Subcutaneous abdominal adipose tissue (tissue), 5 donors: ENCODE measurements around the gene TMEM218.

Source experiments
- H3K27ac ChIP-seq: one replicate; pipeline ENCODE4 v1.7.0; 2013; ENCODE audit warnings: low read depth, mild to moderate bottlenecking, inconsistent platforms, low read length, moderate library complexity
- H3K27me3 ChIP-seq, 5 donors: one replicate each; pipeline ENCODE4 v1.7.0; 2013; ENCODE audit warnings: low read length in 5 of 5, inconsistent platforms in 1 of 5; ENCODE audit not compliant: control insufficient read depth in 5 of 5, insufficient read depth in 4 of 5
- H3K36me3 ChIP-seq, 5 donors: one replicate each; pipeline ENCODE4 v1.7.0; 2013; ENCODE audit warnings: low read length in 5 of 5; ENCODE audit not compliant: control insufficient read depth in 5 of 5, insufficient read depth in 5 of 5
- H3K4me1 ChIP-seq, 5 donors: one replicate each; pipeline ENCODE4 v1.7.0; 2013; ENCODE audit warnings: low read length in 5 of 5, mild to moderate bottlenecking in 3 of 5, moderate library complexity in 1 of 5; ENCODE audit not compliant: control insufficient read depth in 5 of 5, insufficient read depth in 5 of 5
- H3K4me3 ChIP-seq, 5 donors: one replicate each; pipeline ENCODE4 v1.7.0; 2013; ENCODE audit warnings: low read length in 5 of 5, low read depth in 1 of 5
- H3K9ac ChIP-seq, 5 donors: one replicate each; pipeline ENCODE4 v1.7.0; 2013; ENCODE audit warnings: low read length in 5 of 5, mild to moderate bottlenecking in 4 of 5, moderate library complexity in 3 of 5
- H3K9me3 ChIP-seq, 5 donors: one replicate each; pipeline ENCODE4 v1.7.0; 2013; ENCODE audit warnings: low read length in 5 of 5; ENCODE audit not compliant: control insufficient read depth in 5 of 5
- donor health status: healthy.
- donor health status: healthy.
- donor health status: healthy.
- donor health status: healthy.
- donor health status: healthy.

Gene TMEM218

DNA sequence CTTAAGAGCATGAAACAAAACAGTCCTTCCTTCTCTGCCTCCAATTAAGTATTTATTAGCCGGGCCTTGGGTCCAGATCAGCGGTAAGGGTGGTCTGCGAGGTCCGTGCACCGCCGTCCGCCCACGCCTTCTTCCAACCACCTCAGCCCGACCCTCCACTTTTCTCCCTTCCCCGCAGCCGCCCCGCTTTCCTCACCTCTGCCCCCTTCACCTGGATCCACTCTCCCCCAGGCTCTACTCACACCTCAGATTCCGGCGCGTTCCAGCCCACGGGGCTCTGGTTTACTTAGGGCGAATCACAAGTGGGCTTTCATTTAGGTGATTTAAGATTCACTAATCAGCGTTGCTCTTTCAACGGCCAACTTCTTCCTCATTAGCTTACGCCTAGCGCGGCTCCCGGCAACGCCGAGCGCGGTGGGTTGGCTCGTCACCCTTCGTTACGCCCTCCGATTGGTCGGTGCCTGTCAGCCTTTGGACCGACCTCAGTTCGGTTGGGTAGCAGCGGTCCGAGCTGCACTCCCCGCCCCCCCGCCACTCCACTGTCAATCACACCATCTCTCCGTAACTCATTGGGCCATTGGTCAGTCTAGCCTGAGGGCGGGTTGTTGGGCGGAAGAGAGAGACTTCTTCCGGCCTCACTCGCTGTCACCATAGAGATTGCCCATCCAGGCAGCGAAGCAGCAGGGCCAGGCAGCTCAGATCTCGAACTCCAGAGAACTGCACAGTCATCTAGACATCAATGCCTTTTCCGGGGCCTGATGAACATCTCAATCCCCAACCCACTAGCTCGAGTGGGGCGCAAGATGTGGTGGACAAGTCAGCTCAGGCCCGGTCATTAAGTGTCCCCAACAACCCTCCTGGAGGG lies at the start of gene TMEM218:
Gene TMEM218 (minus strand): TSS at position 284 of the 865 bp plus-strand sequence. CDS start 9,385 bp downstream, outside the sequence.
- H3K9me3 ChIP-seq, result no peaks in the 10 kb centered on the region
- H3K4me1 ChIP-seq, result peaks cover 0 to 19% (median 14%) of the 10 kb centered on the region in 5 donors
- no peaks in the 10 kb centered on the region for H3K27me3 ChIP-seq
- peak within 1 kb of the TSS; percentile 90 for H3K27ac ChIP-seq
- H3K36me3 ChIP-seq, result no peaks in the 10 kb centered on the region
- peak within 1 kb of the TSS; percentile 79 to 97 (median 95) for H3K4me3 ChIP-seq
- peak within 1 kb of the TSS; percentile 78 to 97 (median 92) for H3K9ac ChIP-seq

- H3K27me3 ChIP-seq, result peaks cover 0 to 12% (median 4%) of the 10 kb centered on the region in 5 donors
- no peak overlapping the region for H3K9ac ChIP-seq
- H3K36me3 ChIP-seq, result no peaks in the 10 kb centered on the region
- H3K4me1 ChIP-seq, result no peaks in the 10 kb centered on the region
- no peak overlapping the region for H3K27ac ChIP-seq
- H3K9me3 ChIP-seq, result no peaks in the 10 kb centered on the region
- H3K4me3 ChIP-seq, result no peak overlapping the region
Measured at GRCh38 chr11:125157953-125158680, 46.7 kb upstream of the TMEM218 start.

- Histone ChIP-seq H3K4me3 (no peak overlapping the region), H3K9me3 (no peaks in the 10 kb centered on the region), H3K27ac (no peak overlapping the region), H3K27me3 (peaks cover 0 to 12% (median 3%) of the 10 kb centered on the region in 5 donors), H3K9ac (no peak overlapping the region), H3K36me3 (no peaks in the 10 kb centered on the region), H3K4me1 (no peaks in the 10 kb centered on the region)
Measured at GRCh38 chr11:125157118-125157733, 45.8 kb upstream of the TMEM218 start.

DNA sequence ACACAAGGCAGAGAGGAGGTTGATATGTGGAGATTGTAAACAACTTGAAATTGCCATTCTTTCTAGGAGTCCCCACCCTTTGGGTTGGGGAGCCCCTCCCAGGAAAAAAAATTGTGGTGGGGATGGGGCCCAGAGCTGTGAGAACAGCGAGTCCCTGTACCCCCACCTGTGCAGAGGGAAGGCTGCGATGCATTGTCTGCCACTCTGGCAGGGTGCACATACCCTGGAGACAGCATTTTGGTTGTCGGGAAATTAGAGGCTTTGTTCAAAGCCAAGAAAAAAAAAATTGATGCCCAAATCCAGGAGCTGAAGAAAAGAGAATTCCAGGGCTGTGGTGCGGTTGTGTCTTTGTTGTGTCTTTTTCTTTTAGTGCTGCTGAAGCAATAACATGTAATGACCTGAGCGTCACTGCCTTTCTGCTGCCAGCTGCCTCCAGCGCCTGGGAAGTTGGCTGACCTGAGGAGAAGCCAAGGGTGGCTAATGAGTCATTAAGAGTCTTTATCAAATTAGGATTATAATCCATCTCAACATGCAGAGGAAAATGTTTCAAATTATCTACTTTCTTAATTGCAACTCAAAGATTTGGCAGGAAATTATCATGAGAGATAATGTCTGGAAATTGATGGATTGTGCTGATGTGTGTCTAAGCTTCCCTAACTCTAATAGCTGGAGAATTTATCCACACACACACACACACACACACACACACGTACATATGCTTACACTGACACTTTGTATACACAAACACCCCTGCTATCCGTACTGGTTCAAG lies 45.1 kb upstream of the TMEM218 start:
- H3K27me3 ChIP-seq, result peaks cover 0 to 12% (median 3%) of the 10 kb centered on the region in 5 donors
- H3K36me3 ChIP-seq, result no peaks in the 10 kb centered on the region
- no peak overlapping the region for H3K9ac ChIP-seq
- H3K9me3 ChIP-seq, result no peaks in the 10 kb centered on the region
- no peaks in the 10 kb centered on the region for H3K4me1 ChIP-seq
- H3K27ac ChIP-seq, result no peak overlapping the region
- no peak overlapping the region for H3K4me3 ChIP-seq

- Histone ChIP-seq H3K36me3 (no peaks in the 10 kb centered on the region), H3K9me3 (no peaks in the 10 kb centered on the region), H3K4me1 (no peaks in the 10 kb centered on the region), H3K4me3 (no peak overlapping the region), H3K9ac (no peak overlapping the region), H3K27me3 (peaks cover 0 to 12% (median 3%) of the 10 kb centered on the region in 5 donors), H3K27ac (no peak overlapping the region)
Measured at GRCh38 chr11:125155767-125156166, 44.3 kb upstream of the TMEM218 start.

GRCh38 chr11:125155100-125155444 lies 43.6 kb upstream of the TMEM218 start:
- Histone ChIP-seq H3K4me1 (no peaks in the 10 kb centered on the region), H3K4me3 (no peak overlapping the region), H3K9ac (no peak overlapping the region), H3K27ac (no peak overlapping the region), H3K9me3 (no peaks in the 10 kb centered on the region), H3K36me3 (no peaks in the 10 kb centered on the region), H3K27me3 (peaks cover 0 to 12% (median 3%) of the 10 kb centered on the region in 5 donors)

GRCh38 chr11:125154378-125155099 lies 43.1 kb upstream of the TMEM218 start:
- Histone ChIP-seq H3K27ac (no peak overlapping the region), H3K36me3 (no peaks in the 10 kb centered on the region), H3K9me3 (no peaks in the 10 kb centered on the region), H3K27me3 (peaks cover 0 to 12% (median 3%) of the 10 kb centered on the region in 5 donors), H3K4me3 (no peak overlapping the region), H3K4me1 (no peaks in the 10 kb centered on the region), H3K9ac (no peak overlapping the region)

DNA sequence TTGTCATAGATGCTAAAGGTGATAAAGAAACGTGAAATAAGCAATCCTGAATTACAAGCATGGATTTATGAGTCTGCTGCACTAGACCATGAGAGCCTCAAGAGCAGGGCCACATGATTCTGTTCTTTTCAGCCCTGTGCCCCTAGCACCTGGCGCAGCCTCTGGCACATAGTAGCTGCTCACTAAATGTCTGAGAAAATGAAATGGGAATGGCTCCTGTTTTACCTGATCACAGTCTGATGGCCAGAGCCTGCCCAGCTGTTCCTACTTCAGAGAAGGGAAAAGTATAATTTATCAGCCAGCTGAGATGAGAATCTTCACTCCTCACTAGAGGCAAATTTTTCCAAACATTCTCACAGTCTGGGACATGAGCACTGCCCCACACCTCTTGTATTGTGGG lies 42.4 kb upstream of the TMEM218 start:
- H3K27ac ChIP-seq, result no peak overlapping the region
- H3K27me3 ChIP-seq, result peaks cover 0 to 12% (median 3%) of the 10 kb centered on the region in 5 donors
- H3K4me1 ChIP-seq, result no peaks in the 10 kb centered on the region
- no peak overlapping the region for H3K4me3 ChIP-seq
- no peak overlapping the region for H3K9ac ChIP-seq
- H3K9me3 ChIP-seq, result no peaks in the 10 kb centered on the region
- no peaks in the 10 kb centered on the region for H3K36me3 ChIP-seq

DNA sequence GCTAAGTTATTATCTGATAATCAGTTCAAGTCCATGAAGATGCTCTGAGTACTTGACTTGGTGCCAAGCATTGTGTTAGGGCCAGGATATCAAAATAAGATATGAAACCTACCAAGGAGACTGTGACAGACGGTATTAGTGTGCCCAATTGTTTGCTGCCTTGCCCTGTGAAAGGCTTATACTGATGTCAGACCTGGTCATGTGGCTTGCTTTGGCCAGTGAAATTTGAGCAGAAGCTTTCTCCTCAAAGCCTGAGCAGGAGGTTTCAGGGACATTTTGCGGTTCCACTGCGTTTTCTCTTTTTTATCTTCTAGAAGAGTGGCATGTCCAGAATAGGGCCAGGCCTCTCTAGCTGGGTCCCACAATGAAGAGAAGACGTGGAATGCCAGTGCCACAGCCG lies 37.3 kb upstream of the TMEM218 start:
- Histone ChIP-seq H3K9me3 (no peaks in the 10 kb centered on the region), H3K27me3 (peaks cover 0 to 2% (median 0%) of the 10 kb centered on the region in 5 donors), H3K4me1 (no peaks in the 10 kb centered on the region), H3K4me3 (no peak overlapping the region), H3K36me3 (no peaks in the 10 kb centered on the region), H3K9ac (no peak overlapping the region), H3K27ac (no peak overlapping the region)
